Activated naive CD4-positive, alpha-beta T cell treated with anti-CD3 and anti-CD28 coated beads for 36 hours (primary cell): ENCODE measurements around the gene FANCF. TPM values are rescaled to one million over a fixed set of nuclear protein-coding genes. Genes with fewer than 3 reads are reported as not detected.

Experiments
- CTCF ChIA-PET: fragments of 350-600 bp; sonication (Branson Sonifier 250); formaldehyde crosslinking; loops from one replicate; lab custom pipeline; 2021; ENCODE audit warnings: antibody characterized with exemption; lab: Charles Lee
- DNase-seq: peaks from one replicate; pipeline ENCODE4 v3.0.0-alpha.2; 2020
- H3K27ac Mint-ChIP-seq: one replicate; pipeline ENCODE4 v1.8.0; 2021; ENCODE audit warnings: mild to moderate bottlenecking, mixed read lengths
- H3K27me3 Mint-ChIP-seq: one replicate; pipeline ENCODE4 v1.8.0; 2021; ENCODE audit warnings: low read depth, mixed read lengths
- H3K36me3 Mint-ChIP-seq: one replicate; pipeline ENCODE4 v1.8.0; 2021; ENCODE audit warnings: low read depth, mixed read lengths
- H3K4me1 Mint-ChIP-seq: one replicate; pipeline ENCODE4 v1.8.0; 2021; ENCODE audit warnings: low read depth, mixed read lengths
- H3K4me3 Mint-ChIP-seq: one replicate; pipeline ENCODE4 v1.8.0; 2021; ENCODE audit warnings: mild to moderate bottlenecking, moderate library complexity, mixed read lengths
- H3K9me3 Mint-ChIP-seq: one replicate; pipeline ENCODE4 v1.8.0; 2021; ENCODE audit warnings: mixed read lengths
- intact Hi-C: fragments of 100-400 bp; cut with micrococcal nuclease; formaldehyde crosslinking; loops from one replicate; pipeline ENCODE4 v1.15.1; 2023
- total RNA-seq, 2 experiments: library from RNA; stranded (reverse); gene quantifications; one replicate each; pipeline ENCODE4 v1.2.3, GENCODE V29; 2021

FANCF gene, protein sequence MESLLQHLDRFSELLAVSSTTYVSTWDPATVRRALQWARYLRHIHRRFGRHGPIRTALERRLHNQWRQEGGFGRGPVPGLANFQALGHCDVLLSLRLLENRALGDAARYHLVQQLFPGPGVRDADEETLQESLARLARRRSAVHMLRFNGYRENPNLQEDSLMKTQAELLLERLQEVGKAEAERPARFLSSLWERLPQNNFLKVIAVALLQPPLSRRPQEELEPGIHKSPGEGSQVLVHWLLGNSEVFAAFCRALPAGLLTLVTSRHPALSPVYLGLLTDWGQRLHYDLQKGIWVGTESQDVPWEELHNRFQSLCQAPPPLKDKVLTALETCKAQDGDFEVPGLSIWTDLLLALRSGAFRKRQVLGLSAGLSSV
- 1 to 10 TPM; 7.9 to 9.0 TPM for total RNA-seq

GRCh38 chr11:22625448-22626287 lies at the start of gene FANCF:
Gene FANCF (minus strand): TSS chr11:22625823. CDS start chr11:22625810, 13 bp downstream.
- Mint-ChIP-seq H3K36me3 (peaks cover 23% of the 10 kb centered on the region), H3K4me3 (peak within 1 kb of the TSS; percentile 98), H3K4me1 (peaks cover 41% of the 10 kb centered on the region), H3K9me3 (no peaks in the 10 kb centered on the region), H3K27me3 (no peaks in the 10 kb centered on the region), H3K27ac (peak within 1 kb of the TSS; percentile 97)
- intact Hi-C loops, result loop anchor here (1.0 to 2.0 kb wide), 7 partner anchors 32 to 204 kb away; partner anchors contain the start of gene SVIP
- DNase-seq, result peak; percentile 98
- CTCF ChIA-PET, result interaction anchor here (0.6 to 2.4 kb wide), 4 partner anchors 31 to 203 kb away, joined by 3 to 7 read pairs (median 3); partner anchors contain the start of gene SVIP

DNA sequence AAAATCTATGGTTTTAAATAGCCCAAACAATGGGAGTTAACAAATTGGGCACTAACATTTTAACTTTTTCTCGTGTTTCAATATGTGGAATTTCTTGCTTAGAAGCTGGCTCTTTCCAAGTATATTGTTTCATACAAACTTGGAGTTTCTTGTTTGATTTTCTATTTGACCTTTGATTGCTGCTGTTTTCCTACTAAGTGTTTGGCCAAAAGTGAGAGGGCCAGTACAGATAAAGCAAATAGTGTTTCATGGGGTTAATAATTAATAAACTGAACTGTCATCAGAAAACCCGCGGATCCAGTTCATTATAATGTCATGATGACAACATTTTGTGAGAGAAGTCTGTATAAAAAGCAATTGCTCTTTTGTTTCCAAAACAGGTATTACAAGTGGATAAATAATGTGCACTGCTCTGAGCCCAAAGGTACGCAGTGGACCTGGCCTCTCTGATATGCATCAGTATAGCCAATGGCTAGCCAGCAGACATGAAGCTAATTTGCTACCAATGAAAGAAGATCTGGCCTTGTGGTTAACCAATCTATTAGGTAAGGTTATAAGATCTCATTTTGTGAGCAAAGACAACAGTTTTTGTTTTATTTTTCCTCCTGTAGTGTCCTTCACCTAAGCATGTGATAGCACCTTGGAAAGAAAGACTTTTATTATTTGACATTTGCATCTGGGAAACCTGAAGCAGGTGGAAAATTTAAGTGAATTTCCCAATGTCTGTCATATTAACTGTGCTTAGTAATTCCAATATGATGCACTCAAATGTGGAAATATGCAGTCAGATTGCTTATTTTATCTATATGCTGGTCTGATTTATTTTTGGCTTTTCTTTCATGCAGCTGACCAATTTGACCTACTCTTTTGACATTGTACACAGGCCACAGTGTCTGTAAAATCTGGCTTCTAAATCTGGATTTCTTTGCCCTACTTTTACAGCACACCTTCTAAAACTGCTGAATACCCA lies 49.1 kb upstream of the FANCF start:
- no peaks in the 10 kb centered on the region for H3K4me1 Mint-ChIP-seq
- H3K36me3 Mint-ChIP-seq, result no peaks in the 10 kb centered on the region
- DNase-seq, result no peak
- H3K9me3 Mint-ChIP-seq, result no peaks in the 10 kb centered on the region
- intact Hi-C loops, result no loop called here
- no peak overlapping the region for H3K27ac Mint-ChIP-seq
- CTCF ChIA-PET, result interaction anchor here (1.1 to 1.4 kb wide), 2 partner anchors 97 to 113 kb away, joined by 3 to 7 read pairs; no protein-coding TSS in a partner anchor
- H3K4me3 Mint-ChIP-seq, result no peak overlapping the region
- H3K27me3 Mint-ChIP-seq, result peaks cover 21% of the 10 kb centered on the region

DNA sequence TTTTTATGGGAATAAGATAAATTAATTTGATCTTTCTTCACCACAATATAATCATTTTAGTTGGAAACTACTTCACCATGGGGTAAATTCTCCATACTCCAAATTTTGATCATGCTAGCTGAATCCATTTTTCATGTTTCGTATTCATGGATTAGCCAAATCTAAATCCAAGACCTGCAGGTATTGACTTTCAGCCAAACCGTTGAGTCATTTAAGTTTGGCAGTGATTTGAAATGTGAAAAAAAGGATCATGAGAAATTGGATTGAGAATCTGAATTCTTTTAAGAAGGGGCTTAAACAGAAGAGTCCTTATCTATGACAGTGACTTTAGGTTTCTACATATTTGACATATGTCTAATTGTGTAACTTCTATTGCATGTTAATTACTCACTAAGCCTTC lies 46.1 kb upstream of the FANCF start:
- intact Hi-C loops, result loop anchor here (1.0 to 2.0 kb wide), 2 partner anchors 19 to 59 kb away; no protein-coding TSS in a partner anchor
- Mint-ChIP-seq H3K4me3 (no peak overlapping the region), H3K4me1 (peaks cover 10% of the 10 kb centered on the region), H3K27me3 (peaks cover 40% of the 10 kb centered on the region), H3K36me3 (no peaks in the 10 kb centered on the region), H3K9me3 (no peaks in the 10 kb centered on the region), H3K27ac (no peak overlapping the region)
- DNase-seq, result no peak
- CTCF ChIA-PET, result interaction anchor here (1.0 to 2.6 kb wide), 6 partner anchors 13 to 116 kb away, joined by 3 to 18 read pairs (median 4); no protein-coding TSS in a partner anchor

DNA sequence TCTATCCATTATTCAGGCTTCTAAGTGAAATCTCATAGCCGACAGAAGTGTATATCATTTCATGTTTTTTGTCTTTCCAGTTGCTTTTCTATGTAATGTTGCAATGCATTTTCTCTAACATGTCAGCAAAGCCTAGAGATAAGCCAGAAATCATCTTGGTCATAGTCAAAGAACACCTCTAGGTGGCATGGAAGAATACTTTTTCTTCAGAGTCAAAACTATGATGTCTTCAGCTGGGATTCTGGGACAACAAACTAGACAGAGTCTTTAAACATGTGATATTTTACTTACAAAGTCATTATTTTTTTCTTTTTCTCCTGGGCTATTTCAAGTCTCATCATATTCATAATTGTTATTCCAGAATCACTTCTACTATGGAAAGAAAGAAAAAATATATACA lies 45.2 kb upstream of the FANCF start:
- Mint-ChIP-seq H3K9me3 (no peaks in the 10 kb centered on the region), H3K4me3 (no peak overlapping the region), H3K27ac (no peak overlapping the region), H3K36me3 (no peaks in the 10 kb centered on the region), H3K4me1 (peaks cover 17% of the 10 kb centered on the region), H3K27me3 (peaks cover 47% of the 10 kb centered on the region)
- intact Hi-C loops, result loop anchor here (1.0 to 2.0 kb wide), 5 partner anchors 20 to 337 kb away; no protein-coding TSS in a partner anchor
- no peak for DNase-seq
- CTCF ChIA-PET, result interaction anchor here (0.7 to 2.6 kb wide), 9 partner anchors 14 to 117 kb away, joined by 3 to 18 read pairs (median 3); no protein-coding TSS in a partner anchor

GRCh38 chr11:22669368-22669767 lies 43.7 kb upstream of the FANCF start:
- Mint-ChIP-seq H3K36me3 (no peaks in the 10 kb centered on the region), H3K27ac (no peak overlapping the region), H3K4me3 (no peak overlapping the region), H3K9me3 (no peaks in the 10 kb centered on the region), H3K27me3 (peaks cover 54% of the 10 kb centered on the region), H3K4me1 (peaks cover 17% of the 10 kb centered on the region)
- no peak for DNase-seq
- intact Hi-C loops, result no loop called here
- CTCF ChIA-PET, result interaction anchor here (1.8 kb wide), 1 partner anchor 109 kb away, joined by 5 read pairs; no protein-coding TSS in a partner anchor

DNA sequence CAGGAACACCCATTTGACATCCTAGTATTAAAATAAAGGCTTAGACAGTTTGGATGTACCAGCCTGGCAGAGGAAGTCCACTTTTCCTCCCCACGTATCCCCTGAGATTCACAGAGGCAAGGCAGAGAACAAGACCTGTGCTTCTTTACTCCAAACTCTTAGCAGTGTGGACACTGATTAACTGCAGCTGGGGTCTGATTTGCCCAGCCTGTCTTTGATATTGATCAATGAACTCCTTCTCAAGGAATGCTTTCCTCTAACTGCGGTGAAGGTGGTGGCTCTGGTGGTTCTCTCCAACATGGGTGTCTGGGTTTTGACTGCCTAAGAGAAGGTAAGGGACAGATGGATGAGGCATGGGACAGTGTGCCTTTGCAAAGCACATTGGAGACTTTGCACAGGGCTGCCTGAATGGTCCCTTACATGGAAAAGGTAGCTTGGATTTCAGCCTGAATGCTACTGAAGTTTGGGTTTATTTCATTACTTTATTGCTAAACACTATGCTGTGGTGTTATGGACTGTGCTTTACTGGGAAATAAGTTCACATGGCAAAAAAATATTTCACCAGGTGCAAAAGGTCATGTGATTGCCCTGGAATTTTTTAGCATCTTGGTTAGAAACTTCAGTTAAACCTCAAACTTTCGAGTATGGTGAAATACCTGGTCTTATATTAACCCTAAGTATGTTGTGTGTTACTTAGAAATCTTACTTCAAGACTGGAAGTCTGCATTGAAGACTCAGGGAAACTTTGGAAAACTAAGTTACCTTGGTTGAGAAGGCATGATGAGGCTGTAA lies 42.6 kb upstream of the FANCF start:
- H3K4me1 Mint-ChIP-seq, result peaks cover 17% of the 10 kb centered on the region
- CTCF ChIA-PET, result interaction anchor here (1.8 kb wide), 1 partner anchor 110 kb away, joined by 5 read pairs; no protein-coding TSS in a partner anchor
- no peaks in the 10 kb centered on the region for H3K9me3 Mint-ChIP-seq
- no peak overlapping the region for H3K4me3 Mint-ChIP-seq
- H3K27ac Mint-ChIP-seq, result no peak overlapping the region
- intact Hi-C loops, result no loop called here
- peaks cover 50% of the 10 kb centered on the region for H3K27me3 Mint-ChIP-seq
- no peak for DNase-seq
- no peaks in the 10 kb centered on the region for H3K36me3 Mint-ChIP-seq

DNA sequence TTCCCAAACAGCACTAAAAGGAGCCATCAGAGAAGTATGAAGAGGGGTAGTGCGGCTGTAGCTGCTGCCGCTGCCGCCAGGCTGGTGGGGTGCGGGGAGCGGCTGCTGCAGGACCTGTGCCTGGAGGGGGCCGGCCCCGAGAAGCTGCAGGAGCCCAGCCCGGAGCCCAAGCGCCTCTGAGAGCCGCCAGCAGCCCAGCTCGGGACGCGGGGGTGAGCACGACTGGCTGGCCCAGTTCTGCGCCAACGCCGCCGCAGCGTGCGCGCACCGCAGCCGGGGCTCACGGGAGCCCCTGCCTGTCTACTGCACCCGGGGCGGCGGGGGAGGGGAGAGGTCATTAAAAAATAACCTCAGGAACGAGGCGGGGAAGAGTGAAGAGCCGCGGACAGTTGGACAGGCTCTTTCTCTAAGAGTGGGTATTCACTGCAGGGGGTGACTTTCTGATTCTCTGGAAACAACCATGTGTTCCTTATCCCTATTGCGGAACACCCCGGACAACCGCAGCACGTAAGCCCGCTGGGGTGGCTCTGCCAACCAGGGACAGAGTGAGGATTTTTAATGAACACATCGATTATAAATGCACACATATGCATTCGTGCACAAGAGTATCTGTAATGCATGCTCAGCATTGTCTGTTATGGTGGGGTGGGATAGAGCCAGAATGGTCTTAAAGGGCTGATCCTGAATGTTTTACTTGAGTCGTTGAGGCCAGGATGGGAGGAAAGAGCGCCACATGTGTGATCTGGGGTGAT lies 41.2 kb upstream of the FANCF start:
- intact Hi-C loops, result no loop called here
- Mint-ChIP-seq H3K9me3 (no peaks in the 10 kb centered on the region), H3K27ac (no peak overlapping the region), H3K4me3 (peak overlapping the region; percentile 78), H3K27me3 (peaks cover 48% of the 10 kb centered on the region), H3K4me1 (peaks cover 17% of the 10 kb centered on the region), H3K36me3 (no peaks in the 10 kb centered on the region)
- CTCF ChIA-PET, result interaction anchor here (0.9 to 1.0 kb wide), 2 partner anchors 33 to 121 kb away, joined by 3 read pairs; no protein-coding TSS in a partner anchor
- peak; percentile 34 for DNase-seq

- DNase-seq, result no peak
- H3K27ac Mint-ChIP-seq, result no peak within 1 kb of the TSS
- peak within 1 kb of the TSS; percentile 78 for H3K4me3 Mint-ChIP-seq
- peaks cover 48% of the 10 kb centered on the region for H3K27me3 Mint-ChIP-seq
- intact Hi-C loops, result no loop called here
- no peaks in the 10 kb centered on the region for H3K9me3 Mint-ChIP-seq
- no peaks in the 10 kb centered on the region for H3K36me3 Mint-ChIP-seq
- H3K4me1 Mint-ChIP-seq, result peaks cover 17% of the 10 kb centered on the region
- CTCF ChIA-PET, result interaction anchor here (0.9 to 1.0 kb wide), 2 partner anchors 33 to 121 kb away, joined by 3 read pairs; no protein-coding TSS in a partner anchor
These were observed 40.7 kb upstream of the FANCF start, which contains the start of gene GAS2 for GRCh38 chr11:22666325-22666687. Gene GAS2 (plus strand): TSS chr11:22666611. CDS start chr11:22674870, 8,259 bp downstream.

DNA sequence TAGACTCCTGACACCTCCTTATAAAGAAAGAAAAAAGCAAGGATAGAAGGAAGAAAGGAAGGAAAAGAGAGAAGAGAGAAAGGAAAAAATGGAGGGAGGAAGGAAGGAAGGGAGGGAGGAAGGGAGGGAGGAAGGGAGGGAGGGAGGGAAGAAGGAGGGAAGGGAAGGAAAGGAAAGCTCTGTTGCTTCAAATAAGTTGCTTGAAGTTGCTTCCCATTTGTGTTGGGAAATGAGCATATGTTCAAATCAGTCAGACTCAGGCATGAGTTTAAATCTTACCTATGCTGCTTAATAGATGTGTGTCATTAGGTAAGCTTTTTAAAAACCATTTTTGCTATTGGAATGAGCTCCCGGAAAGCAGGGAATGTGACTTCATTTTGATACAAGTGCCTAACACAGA lies 34.2 kb upstream of the FANCF start:
- H3K27ac Mint-ChIP-seq, result no peak overlapping the region
- CTCF ChIA-PET, result interaction anchor here (0.5 to 0.7 kb wide), 2 partner anchors 41 to 121 kb away, joined by 3 read pairs; no protein-coding TSS in a partner anchor
- peaks cover 2% of the 10 kb centered on the region for H3K27me3 Mint-ChIP-seq
- intact Hi-C loops, result no loop called here
- H3K4me1 Mint-ChIP-seq, result peaks cover 18% of the 10 kb centered on the region
- DNase-seq, result no peak
- no peaks in the 10 kb centered on the region for H3K9me3 Mint-ChIP-seq
- no peak overlapping the region for H3K4me3 Mint-ChIP-seq
- H3K36me3 Mint-ChIP-seq, result no peaks in the 10 kb centered on the region
